Endothelial cell of umbilical vein (primary cell): Measurements from ENCODE around the gene NAT16. TPM values are rescaled to one million over a fixed set of nuclear protein-coding genes. Genes with fewer than 3 reads are reported as not detected.

Experiments
- BruUV-seq: library from RNA; stranded (reverse); fragments of 400-500 nt; replicated peaks from 2 replicates; lab custom pipeline; 2021; lab: Mats Ljungman, UMichigan
- CTCF ChIA-PET: fragments of 300-600, 350-600 bp; sonication (Branson Sonifier 250); formaldehyde crosslinking; loops from one replicate; lab custom pipeline; 2021; ENCODE audit warnings: antibody characterized with exemption, inconsistent platforms; lab: Charles Lee
- POLR2A ChIA-PET: fragments of 300-600, 350-600 bp; sonication (Branson Sonifier 250); formaldehyde crosslinking; loops from one replicate; lab custom pipeline; 2021; ENCODE audit warnings: antibody characterized with exemption, inconsistent platforms; lab: Charles Lee
- DNase-seq: peaks from one replicate; pipeline ENCODE4 v3.0.0-alpha.2; 2011; ENCODE audit warnings: low read depth, low spot score
- FAIRE-seq: peaks from 2 replicates; lab custom pipeline; 2011; peaks lifted over from hg19 to GRCh38; lab: Jason Lieb, UNC
- H2AFZ ChIP-seq: 2 replicates; pipeline ENCODE4 v1.6.0; 2012; ENCODE audit warnings: low read depth, low read length, control low read depth, inconsistent platforms
- H3K27ac ChIP-seq: 2 replicates; pipeline ENCODE4 v1.5.1; 2011; ENCODE audit warnings: low read depth, mild to moderate bottlenecking, control low read depth, low read length, moderate library complexity; ENCODE audit not compliant: insufficient read depth
- H3K27me3 ChIP-seq, 2 experiments: 2 replicates each; pipeline versions ENCODE4 v1.6.0 to v1.6.1; 2011; ENCODE audit warnings: low read length in 2 of 2, mixed read lengths in 1 of 2; ENCODE audit not compliant: control insufficient read depth in 2 of 2, insufficient read depth in 2 of 2
- H3K36me3 ChIP-seq, 2 experiments: 2 replicates in 1 of 2; 3 replicates in 1 of 2; pipeline ENCODE4 v1.5.1; 2011; ENCODE audit warnings: low read length in 2 of 2, mild to moderate bottlenecking in 1 of 2, moderate library complexity in 1 of 2; ENCODE audit not compliant: control insufficient read depth in 2 of 2, insufficient read depth in 2 of 2; ENCODE audit errors: extremely low read depth in 1 of 2
- H3K4me1 ChIP-seq: 3 replicates; pipeline ENCODE4 v1.5.1; 2011; ENCODE audit warnings: mild to moderate bottlenecking, low read length; ENCODE audit not compliant: control insufficient read depth, insufficient read depth; ENCODE audit errors: extremely low read depth
- H3K4me2 ChIP-seq: 2 replicates; pipeline ENCODE4 v1.6.1; 2011; ENCODE audit warnings: low read length, control low read depth, mixed read lengths; ENCODE audit not compliant: insufficient read depth
- H3K4me3 ChIP-seq, 3 experiments: fragments of 200-600 bp in 1 of 3; sonication (generic), shearing (Covaris generic) in 1 of 3; replicated peaks in 1 of 3; 2 replicates each; pipeline ENCODE4 v1.5.1; 2011 to 2016; ENCODE audit warnings: control low read depth in 3 of 3, low read length in 3 of 3, mild to moderate bottlenecking in 2 of 3, inconsistent platforms in 1 of 3, low read depth in 1 of 3, moderate library complexity in 1 of 3; ENCODE audit not compliant: insufficient read depth in 1 of 3
- H3K79me2 ChIP-seq: 2 replicates; pipeline ENCODE4 v1.6.0; 2012; ENCODE audit warnings: low read length, inconsistent platforms; ENCODE audit not compliant: control insufficient read depth, insufficient read depth
- H3K9ac ChIP-seq: replicated peaks from 2 replicates; pipeline ENCODE3; 2011; ENCODE audit warnings: low read length, control low read depth; ENCODE audit not compliant: insufficient read depth; ENCODE audit errors: extremely low read depth
- H3K9me1 ChIP-seq: replicated peaks from 3 replicates; pipeline ENCODE4 v1.6.0; 2011; ENCODE audit warnings: mild to moderate bottlenecking, low read length; ENCODE audit not compliant: control insufficient read depth, insufficient read depth; ENCODE audit errors: extremely low read depth
- H3K9me3 ChIP-seq: replicated peaks from 2 replicates; pipeline ENCODE4 v1.5.1; 2012; ENCODE audit warnings: low read length, inconsistent platforms; ENCODE audit not compliant: control insufficient read depth, insufficient read depth
- H4K20me1 ChIP-seq: replicated peaks from 2 replicates; pipeline ENCODE3; 2011; ENCODE audit warnings: mild to moderate bottlenecking, low read length; ENCODE audit not compliant: control insufficient read depth, insufficient read depth; ENCODE audit errors: extremely low read depth
- EZH2 ChIP-seq: IDR thresholded peaks from 2 replicates; pipeline ENCODE4 v1.6.1; 2012; ENCODE audit warnings: borderline replicate concordance, low read depth, mild to moderate bottlenecking, moderate library complexity, low read length, inconsistent platforms; ENCODE audit not compliant: severe bottlenecking
- FOS ChIP-seq: IDR thresholded peaks from 2 replicates; pipeline ENCODE4 v1.6.1; 2011; ENCODE audit warnings: mild to moderate bottlenecking, low read length, moderate library complexity, borderline replicate concordance; ENCODE audit not compliant: insufficient read depth
- MAX ChIP-seq: IDR thresholded peaks from 2 replicates; pipeline ENCODE4 v1.6.1; 2011; ENCODE audit not compliant: insufficient read depth, insufficient read length
- MYC ChIP-seq: IDR thresholded peaks from one replicate; pipeline ENCODE4 v1.6.1; 2011; ENCODE audit warnings: mild to moderate bottlenecking, low read depth, low read length
- dilution Hi-C: fragments of 300-500 bp; cut with MboI; formaldehyde crosslinking; loops from one replicate; pipeline ENCODE4 v1.15.0; 2019; ENCODE audit warnings: low sequenced_read_pairs; ENCODE audit not compliant: extremely low pct_ligation_motif_present
- intact Hi-C: fragments of 100-400 bp; cut with micrococcal nuclease; formaldehyde crosslinking; loops from one replicate; pipeline ENCODE4 v1.10.0; 2022
- polyA plus RNA-seq, 4 experiments: library from polyadenylated mRNA; depleted of rRNA in 3 of 4; stranded (reverse) in 3 of 4; unstranded in 1 of 4; fragments of >200 nt; gene quantifications; 2 replicates each; pipeline versions ENCODE4 v1.2.1 to v1.2.3, GENCODE V29; 2011 to 2012; ENCODE audit warnings: missing spikeins in 1 of 4
- total RNA-seq: library from RNA; stranded (reverse); gene quantifications from 2 replicates; pipeline ENCODE4 v1.2.3, GENCODE V29; 2021
- TF ChIP-seq, protein P1 (sequence below), 2 donors: IDR thresholded peaks; 1 replicate in 1 of 2; 2 replicates in 1 of 2; pipeline ENCODE4 v1.5.1; 2011; ENCODE audit warnings: low read length in 2 of 2, mild to moderate bottlenecking in 2 of 2, moderate library complexity in 2 of 2, control low read depth in 1 of 2, inconsistent platforms in 1 of 2, low read depth in 1 of 2; ENCODE audit not compliant: insufficient read depth in 1 of 2; ENCODE audit errors: extremely low read depth in 1 of 2

NAT16 gene
- total and polyA plus RNA-seq, 2 donors (not counting 3 experiments of a cell fraction or from before 2014, with no cell fraction given) = not detected

- Histone ChIP-seq H3K9me1 (no peaks in the 10 kb centered on the region), H3K9me3 (no peaks in the 10 kb centered on the region), H3K9ac (no peak overlapping the region), H2AFZ (no peak overlapping the region), H3K36me3 (no peaks in the 10 kb centered on the region), H3K4me1 (no peaks in the 10 kb centered on the region), H3K4me3 (no peak overlapping the region), H3K27me3 (peaks cover 83 to 87% of the 10 kb centered on the region in 2 experiments), H4K20me1 (no peaks in the 10 kb centered on the region), H3K27ac (no peak overlapping the region), H3K4me2 (no peak overlapping the region), H3K79me2 (no peaks in the 10 kb centered on the region)
- no peak for TF ChIP-seq MAX
- TF ChIP-seq EZH2 = peak; percentile 99
- FAIRE-seq = no peak
- dilution Hi-C loops (no loop called here), intact Hi-C loops (loop anchor here (10.0 kb wide), 1 partner anchor 563 kb away; no protein-coding TSS in a partner anchor)
- POLR2A ChIA-PET = no interaction called here
- DNase-seq = no peak
- CTCF ChIA-PET = interaction anchor here (1.0 to 3.1 kb wide), 4 partner anchors 28 to 111 kb away, joined by 6 to 49 read pairs (median 14); partner anchors contain the start of genes PLOD3 and ZNHIT1
- BruUV-seq = no TSS peak
Observed at GRCh38 chr7:101172005-101172853, 7.9 kb downstream of the NAT16 start.

DNA sequence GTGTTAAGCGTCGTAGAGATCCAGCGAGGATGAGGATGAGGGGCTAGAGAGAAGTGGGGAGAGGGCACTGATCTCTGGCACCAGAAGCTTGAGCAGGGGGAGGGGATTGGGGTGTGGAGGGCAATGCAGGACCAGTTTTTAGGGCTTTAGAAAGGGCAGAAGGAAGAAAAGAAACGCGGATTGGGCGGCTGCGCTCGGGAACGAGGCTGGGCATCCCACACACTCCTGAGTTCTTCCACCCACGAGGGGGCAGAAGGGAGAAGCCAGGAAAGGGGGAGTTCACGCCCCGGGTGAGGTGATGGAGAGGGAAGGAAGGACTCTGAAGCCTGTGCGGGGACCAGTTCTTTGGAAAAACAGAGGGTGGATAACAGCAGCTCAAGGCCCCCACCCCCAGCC lies 8.7 kb downstream of the NAT16 start:
- ChIA-PET POLR2A (no interaction called here), CTCF (interaction anchor here (1.0 to 3.1 kb wide), 5 partner anchors 12 to 111 kb away, joined by 4 to 49 read pairs (median 6); partner anchors contain the start of genes PLOD3 and ZNHIT1)
- Histone ChIP-seq H4K20me1 (no peaks in the 10 kb centered on the region), H2AFZ (no peak overlapping the region), H3K9me1 (no peaks in the 10 kb centered on the region), H3K9ac (no peak overlapping the region), H3K27ac (no peak overlapping the region), H3K4me2 (no peak overlapping the region), H3K27me3 (peaks cover 86% of the 10 kb centered on the region in 2 experiments), H3K9me3 (no peaks in the 10 kb centered on the region), H3K36me3 (no peaks in the 10 kb centered on the region), H3K4me3 (no peak overlapping the region), H3K4me1 (no peaks in the 10 kb centered on the region), H3K79me2 (no peaks in the 10 kb centered on the region)
- no peak for FAIRE-seq
- dilution Hi-C loops = no loop called here
- TF ChIP-seq EZH2 (no peak), FOS (no peak), MAX (no peak), MYC (no peak)
- TF ChIP-seq, protein P1, sequence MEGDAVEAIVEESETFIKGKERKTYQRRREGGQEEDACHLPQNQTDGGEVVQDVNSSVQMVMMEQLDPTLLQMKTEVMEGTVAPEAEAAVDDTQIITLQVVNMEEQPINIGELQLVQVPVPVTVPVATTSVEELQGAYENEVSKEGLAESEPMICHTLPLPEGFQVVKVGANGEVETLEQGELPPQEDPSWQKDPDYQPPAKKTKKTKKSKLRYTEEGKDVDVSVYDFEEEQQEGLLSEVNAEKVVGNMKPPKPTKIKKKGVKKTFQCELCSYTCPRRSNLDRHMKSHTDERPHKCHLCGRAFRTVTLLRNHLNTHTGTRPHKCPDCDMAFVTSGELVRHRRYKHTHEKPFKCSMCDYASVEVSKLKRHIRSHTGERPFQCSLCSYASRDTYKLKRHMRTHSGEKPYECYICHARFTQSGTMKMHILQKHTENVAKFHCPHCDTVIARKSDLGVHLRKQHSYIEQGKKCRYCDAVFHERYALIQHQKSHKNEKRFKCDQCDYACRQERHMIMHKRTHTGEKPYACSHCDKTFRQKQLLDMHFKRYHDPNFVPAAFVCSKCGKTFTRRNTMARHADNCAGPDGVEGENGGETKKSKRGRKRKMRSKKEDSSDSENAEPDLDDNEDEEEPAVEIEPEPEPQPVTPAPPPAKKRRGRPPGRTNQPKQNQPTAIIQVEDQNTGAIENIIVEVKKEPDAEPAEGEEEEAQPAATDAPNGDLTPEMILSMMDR (IDR thresholded peaks at IDR 0.05; ENCODE audit: extremely low read depth in 1 of 2, insufficient read depth in 1 of 2, low read depth in 1 of 2, low read length in 2 of 2) = peak in 1 of 2 donors; percentile 39
- no peak for DNase-seq
- BruUV-seq = no TSS peak
- intact Hi-C loops = loop anchor here (10.0 kb wide), 1 partner anchor 563 kb away; no protein-coding TSS in a partner anchor
